K562 (cell line): ENCODE results near the gene KLC3. TPM values are rescaled to one million over a fixed set of nuclear protein-coding genes. Genes with fewer than 3 reads are reported as not detected.

Experiments used
- ASH1L ChIP-seq: fragments of 450-650 bp; IDR thresholded peaks from 2 replicates; pipeline ENCODE4 v1.6.1; 2018; ENCODE audit warnings: borderline replicate concordance, mild to moderate bottlenecking, low read depth; ENCODE audit not compliant: partially characterized antibody
- BACH1 ChIP-seq: fragments of 200-800 bp; sonication (Bioruptor generic); IDR thresholded peaks from 2 replicates; pipeline ENCODE4 v1.6.1; 2016; ENCODE audit warnings: missing genetic modification characterization, missing compliant biosample characterization
- EGR1 ChIP-seq: fragments of 450-650 bp; conservative IDR thresholded peaks from 2 replicates; pipeline ENCODE4 v1.6.1; 2017; ENCODE audit warnings: mild to moderate bottlenecking
- ESRRA ChIP-seq: fragments of 450-650 bp; IDR thresholded peaks from 2 replicates; pipeline ENCODE4 v1.6.1; 2014; ENCODE audit warnings: low read depth, mild to moderate bottlenecking, moderate library complexity, borderline replicate concordance
- ETS2 ChIP-seq: IDR thresholded peaks from 2 replicates; pipeline ENCODE4 v1.6.1; 2016; ENCODE audit warnings: borderline replicate concordance, missing genetic modification characterization, mild to moderate bottlenecking, moderate library complexity, missing compliant biosample characterization; ENCODE audit not compliant: poor library complexity, severe bottlenecking
- JUND ChIP-seq, 2 experiments: IDR thresholded peaks; 2 replicates in 1 of 2; 3 replicates in 1 of 2; pipeline ENCODE4 v1.6.1; 2011; ENCODE audit warnings: borderline replicate concordance in 2 of 2, low read depth in 2 of 2, low read length in 2 of 2, improper control_type of control experiment in 1 of 2, missing biosample characterization in 1 of 2, missing genetic modification characterization in 1 of 2, missing genetic modification reagents in 1 of 2
- MXI1 ChIP-seq: IDR thresholded peaks from 2 replicates; pipeline ENCODE4 v1.6.1; 2011; ENCODE audit warnings: low read depth, mild to moderate bottlenecking, improper control_type of control experiment, low read length
- RBM25 ChIP-seq: fragments of 200-400 bp; formaldehyde crosslinking; IDR thresholded peaks from 2 replicates; pipeline ENCODE4 v1.6.1; 2018; ENCODE audit warnings: low read length, low read depth, moderate library complexity; ENCODE audit not compliant: severe bottlenecking
- SIN3B ChIP-seq: fragments of 450-650 bp; IDR thresholded peaks from 2 replicates; pipeline ENCODE4 v1.6.1; 2017; ENCODE audit warnings: low read depth, mild to moderate bottlenecking, moderate library complexity
- STAG1 ChIP-seq: sonication (generic); formaldehyde crosslinking; IDR thresholded peaks from 2 replicates; pipeline ENCODE4 v1.5.0; 2020; ENCODE audit warnings: missing genetic modification reagents, borderline replicate concordance
- ZMIZ1 ChIP-seq, 2 experiments: fragments of 150-350 bp in 1 of 2; IDR thresholded peaks; 2 replicates each; pipeline ENCODE4 v1.6.1; 2012 to 2016; ENCODE audit warnings: low read depth in 2 of 2, low read length in 2 of 2, mild to moderate bottlenecking in 1 of 2, moderate library complexity in 1 of 2
- ZNF282 ChIP-seq: sonication (generic); formaldehyde crosslinking; IDR thresholded peaks from 2 replicates; pipeline ENCODE4 v1.8.1; 2023; ENCODE audit warnings: missing genetic modification reagents
- ZNF384 ChIP-seq: IDR thresholded peaks from 2 replicates; pipeline ENCODE4 v1.6.1; 2012; ENCODE audit warnings: low read depth, low read length, improper control_type of control experiment
- ZNF449 ChIP-seq: fragments of 250-450 bp; sonication (Bioruptor Pico); IDR thresholded peaks from 2 replicates; pipeline ENCODE4 v1.8.0; 2022; ENCODE audit warnings: moderate library complexity, mild to moderate bottlenecking, inconsistent platforms
- ZNF57 ChIP-seq: fragments of 450-650 bp; formaldehyde crosslinking; IDR thresholded peaks from 2 replicates; pipeline ENCODE4 v1.4.0; 2020; ENCODE audit warnings: mild to moderate bottlenecking, moderate library complexity
- ZNF696 ChIP-seq: fragments of 250-450 bp; sonication (Bioruptor Pico); conservative IDR thresholded peaks from 2 replicates; pipeline ENCODE4 v1.4.0; 2020; ENCODE audit warnings: mild to moderate bottlenecking, moderate library complexity
- polyA plus RNA-seq, 8 experiments: library from polyadenylated mRNA; depleted of rRNA in 4 of 8; stranded (reverse) in 5 of 8; unstranded in 3 of 8; fragments of >200 nt; fragmentation: Nextera tagmentation in 2 of 8; fragmentation: Illumina TruSeq in 1 of 8; extraction: Ambion mirVana in 2 of 8; extraction: Trizol in 1 of 8; gene quantifications; 2 replicates each; pipeline versions ENCODE4 v1.2.1 to v1.2.3, GENCODE V29; 2011 to 2014; ENCODE audit warnings: inconsistent platforms in 1 of 8, missing spikeins in 1 of 8
- total RNA-seq, 7 experiments: library from RNA; depleted of rRNA in 6 of 7; stranded (reverse); fragments of >200 nt in 6 of 7; fragmentation: Illumina TruSeq in 2 of 7; extraction: Trizol in 2 of 7; gene quantifications; 2 replicates each; pipeline versions ENCODE4 v1.2.1 to v1.2.3, GENCODE V29; 2011 to 2021; ENCODE audit warnings: low replicate concordance in 1 of 7
- TF ChIP-seq, protein P1 (sequence below): fragments of 250-450 bp; sonication (Bioruptor Pico); IDR thresholded peaks from 2 replicates; pipeline ENCODE4 v1.9.0; 2021; ENCODE audit warnings: mild to moderate bottlenecking, inconsistent platforms
- TF ChIP-seq, protein P2 (sequence below): fragments of 250-450 bp; sonication (Bioruptor Pico); IDR thresholded peaks from 2 replicates; pipeline ENCODE4 v1.5.0; 2021

KLC3 gene
- total and polyA plus RNA-seq, 9 of the 15 experiments (the other 6 are each of a cell fraction or from before 2014, with no cell fraction given) = 0.03 to 1.2 (median 0.59) TPM; not detected in 3

DNA sequence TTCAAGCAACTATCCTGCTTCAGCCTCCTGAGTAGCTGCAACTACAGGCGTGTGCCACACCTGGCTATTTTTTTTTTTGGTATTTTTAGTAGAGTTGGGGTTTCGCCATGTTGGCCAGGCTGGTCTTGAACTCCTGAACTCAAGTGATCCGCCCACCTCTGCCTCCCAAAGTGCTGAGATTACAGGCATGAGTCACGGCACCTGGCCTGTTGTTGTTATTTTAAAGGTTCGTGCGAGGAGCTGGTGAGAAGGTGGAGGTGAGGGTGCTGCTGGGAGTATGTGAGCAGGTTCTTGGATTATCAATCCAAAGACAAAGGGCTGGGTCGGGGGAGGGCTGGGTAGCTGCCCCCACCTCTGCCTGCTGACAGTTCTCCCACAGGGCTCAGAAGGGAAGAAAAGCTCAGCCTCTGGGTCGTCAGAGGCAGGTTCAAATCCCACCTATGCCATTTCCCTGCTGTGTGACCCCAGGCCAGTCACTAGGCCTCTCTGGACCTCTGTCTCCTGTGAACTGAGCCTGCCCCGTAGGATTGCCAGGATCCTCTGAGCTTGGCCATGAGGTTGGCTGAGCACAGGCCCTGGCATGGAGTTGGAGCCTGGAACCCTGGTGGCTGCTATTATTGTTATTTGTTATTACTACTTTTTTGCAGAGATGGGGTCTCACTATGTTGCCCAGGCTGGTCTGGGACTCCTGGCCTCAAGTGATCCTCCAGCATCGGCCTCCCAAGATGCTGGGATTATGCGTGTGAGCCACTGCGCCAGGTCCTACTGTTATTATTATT lies 19.4 kb upstream of the KLC3 start (continued):
- TF ChIP-seq ZNF449 (CRISPR knock-in tag) (no peak), ZNF384 (no peak), ZNF282 (CRISPR knock-in tag) (no peak), ASH1L (no peak), ETS2 (no peak), EGR1 (peak; percentile 74), ESRRA (no peak), ZNF696 (CRISPR knock-in tag) (no peak), JUND (IDR thresholded peaks at IDR 0.05; ENCODE audit: borderline replicate concordance, low read depth, low read length) (no peak), JUND (tag; IDR thresholded peaks at IDR 0.05; ENCODE audit: borderline replicate concordance, low read depth, low read length) (no peak), SIN3B (no peak), BACH1 (no peak), ZNF57 (CRISPR knock-in tag) (no peak), ZMIZ1 (IDR thresholded peaks at IDR 0.05; ENCODE audit: low read depth in 2 of 2, low read length in 2 of 2) (no peak), STAG1 (CRISPR knock-in tag) (no peak), MXI1 (no peak), RBM25 (peak; percentile 76)
- TF ChIP-seq, protein P1, sequence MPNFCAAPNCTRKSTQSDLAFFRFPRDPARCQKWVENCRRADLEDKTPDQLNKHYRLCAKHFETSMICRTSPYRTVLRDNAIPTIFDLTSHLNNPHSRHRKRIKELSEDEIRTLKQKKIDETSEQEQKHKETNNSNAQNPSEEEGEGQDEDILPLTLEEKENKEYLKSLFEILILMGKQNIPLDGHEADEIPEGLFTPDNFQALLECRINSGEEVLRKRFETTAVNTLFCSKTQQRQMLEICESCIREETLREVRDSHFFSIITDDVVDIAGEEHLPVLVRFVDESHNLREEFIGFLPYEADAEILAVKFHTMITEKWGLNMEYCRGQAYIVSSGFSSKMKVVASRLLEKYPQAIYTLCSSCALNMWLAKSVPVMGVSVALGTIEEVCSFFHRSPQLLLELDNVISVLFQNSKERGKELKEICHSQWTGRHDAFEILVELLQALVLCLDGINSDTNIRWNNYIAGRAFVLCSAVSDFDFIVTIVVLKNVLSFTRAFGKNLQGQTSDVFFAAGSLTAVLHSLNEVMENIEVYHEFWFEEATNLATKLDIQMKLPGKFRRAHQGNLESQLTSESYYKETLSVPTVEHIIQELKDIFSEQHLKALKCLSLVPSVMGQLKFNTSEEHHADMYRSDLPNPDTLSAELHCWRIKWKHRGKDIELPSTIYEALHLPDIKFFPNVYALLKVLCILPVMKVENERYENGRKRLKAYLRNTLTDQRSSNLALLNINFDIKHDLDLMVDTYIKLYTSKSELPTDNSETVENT (CRISPR knock-in tag) = no peak
- TF ChIP-seq, protein P2, sequence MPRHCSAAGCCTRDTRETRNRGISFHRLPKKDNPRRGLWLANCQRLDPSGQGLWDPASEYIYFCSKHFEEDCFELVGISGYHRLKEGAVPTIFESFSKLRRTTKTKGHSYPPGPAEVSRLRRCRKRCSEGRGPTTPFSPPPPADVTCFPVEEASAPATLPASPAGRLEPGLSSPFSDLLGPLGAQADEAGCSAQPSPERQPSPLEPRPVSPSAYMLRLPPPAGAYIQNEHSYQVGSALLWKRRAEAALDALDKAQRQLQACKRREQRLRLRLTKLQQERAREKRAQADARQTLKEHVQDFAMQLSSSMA (CRISPR knock-in tag) = no peak
